NB4 (cell line): ENCODE results near the gene RHEBL1.

Experiments used
- CTCF ChIP-seq: IDR thresholded peaks from one replicate; pipeline ENCODE4 v1.5.1; 2012; ENCODE audit warnings: low read depth, low read length
- MAX ChIP-seq: IDR thresholded peaks from 2 replicates; pipeline ENCODE4 v1.6.1; 2011; ENCODE audit warnings: low read depth, low read length

DNA sequence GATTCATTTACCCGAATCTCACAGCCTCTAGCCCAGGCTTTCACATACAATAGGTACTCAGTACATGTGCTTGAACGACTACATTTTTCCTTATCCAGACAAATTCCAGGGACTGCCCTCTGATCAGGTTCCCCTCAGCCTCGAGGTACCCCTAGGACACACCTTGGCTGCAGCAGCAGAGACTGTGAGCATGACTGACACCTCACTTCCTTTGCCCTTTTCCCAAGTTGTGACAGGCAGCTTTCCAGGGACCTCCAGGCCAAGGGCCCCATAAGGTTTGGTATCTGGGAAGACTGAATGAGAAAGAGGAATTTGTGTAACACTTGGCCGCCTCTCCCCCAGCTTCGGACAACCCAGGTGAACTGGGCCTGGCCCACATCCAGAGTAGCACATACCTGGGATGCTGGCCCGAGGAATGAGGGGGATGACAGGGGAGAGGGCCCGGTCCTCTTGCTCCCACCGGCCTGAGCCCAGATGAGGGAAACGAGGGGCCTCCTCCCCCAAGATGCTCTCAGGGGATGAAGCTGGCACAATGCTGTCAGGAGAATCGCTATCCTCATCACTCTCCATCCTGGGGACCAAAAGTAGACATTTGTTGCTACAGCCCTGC is 41.0 kb downstream of the RHEBL1 start:
- TF ChIP-seq CTCF (no peak), MAX (no peak)
